ENCODE measurements around the gene PISD.
A peak's percentile ranks its signal among the peaks of the same experiment; 100 is the strongest.

Gene PISD

GRCh38 chr22:31626427-31627150 is 35.4 kb downstream of the PISD start:
- ATAC-seq (replicated peaks) (no peak), DNase-seq (no peak)
- peak overlapping the region; percentile 90 to 91 for H3K27ac Mint-ChIP-seq
- H3K36me3 Mint-ChIP-seq (ENCODE audit: insufficient read depth) = peaks cover 26% of the 10 kb centered on the region
- no peaks in the 10 kb centered on the region for H3K27me3 Mint-ChIP-seq
- H3K9me3 Mint-ChIP-seq = no peaks in the 10 kb centered on the region
- H3K4me3 Mint-ChIP-seq = no peak overlapping the region
- H3K4me1 Mint-ChIP-seq (ENCODE audit: low read depth in 2 of 2) = peaks cover 43 to 47% of the 10 kb centered on the region in 2 donors

GRCh38 chr22:31625661-31626426 is 36.2 kb downstream of the PISD start:
- peak overlapping the region; percentile 90 to 91 for H3K27ac Mint-ChIP-seq
- peaks cover 29% of the 10 kb centered on the region for H3K36me3 Mint-ChIP-seq (ENCODE audit: insufficient read depth)
- peak overlapping the region in 1 of 2 donors; percentile 6 for H3K4me3 Mint-ChIP-seq
- DNase-seq = no peak
- no peaks in the 10 kb centered on the region for H3K27me3 Mint-ChIP-seq
- H3K4me1 Mint-ChIP-seq (ENCODE audit: low read depth in 2 of 2) = peaks cover 43 to 47% of the 10 kb centered on the region in 2 donors
- ATAC-seq (replicated peaks) = no peak
- H3K9me3 Mint-ChIP-seq = no peaks in the 10 kb centered on the region

DNA sequence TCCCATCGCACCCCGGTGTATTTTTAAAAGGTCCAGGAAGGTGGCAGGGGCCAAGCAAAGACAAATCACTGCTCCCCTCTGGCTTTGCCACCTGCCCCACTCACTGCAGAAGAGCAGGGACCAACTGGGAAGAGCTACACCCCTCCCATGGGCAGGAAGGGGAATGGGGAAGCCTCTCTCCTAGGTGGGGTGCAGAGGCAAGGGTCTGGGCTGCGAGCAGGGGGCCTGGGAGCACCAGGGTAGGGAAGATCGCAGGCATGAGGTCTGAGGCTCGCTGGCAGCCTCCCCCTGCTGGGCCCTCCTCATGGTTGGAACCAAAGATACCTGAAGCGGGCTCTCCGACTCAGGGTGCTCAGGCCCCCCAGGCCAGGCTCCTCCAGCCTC is 36.8 kb downstream of the PISD start:
- DNase-seq (no peak), ATAC-seq (replicated peaks) (no peak)
- Mint-ChIP-seq H3K9me3 (no peaks in the 10 kb centered on the region), H3K4me3 (no peak overlapping the region), H3K4me1 (ENCODE audit: low read depth in 2 of 2) (peaks cover 42 to 47% of the 10 kb centered on the region in 2 donors), H3K27ac (peak overlapping the region; percentile 62 to 91), H3K36me3 (ENCODE audit: insufficient read depth) (peaks cover 32% of the 10 kb centered on the region), H3K27me3 (no peaks in the 10 kb centered on the region)

DNA sequence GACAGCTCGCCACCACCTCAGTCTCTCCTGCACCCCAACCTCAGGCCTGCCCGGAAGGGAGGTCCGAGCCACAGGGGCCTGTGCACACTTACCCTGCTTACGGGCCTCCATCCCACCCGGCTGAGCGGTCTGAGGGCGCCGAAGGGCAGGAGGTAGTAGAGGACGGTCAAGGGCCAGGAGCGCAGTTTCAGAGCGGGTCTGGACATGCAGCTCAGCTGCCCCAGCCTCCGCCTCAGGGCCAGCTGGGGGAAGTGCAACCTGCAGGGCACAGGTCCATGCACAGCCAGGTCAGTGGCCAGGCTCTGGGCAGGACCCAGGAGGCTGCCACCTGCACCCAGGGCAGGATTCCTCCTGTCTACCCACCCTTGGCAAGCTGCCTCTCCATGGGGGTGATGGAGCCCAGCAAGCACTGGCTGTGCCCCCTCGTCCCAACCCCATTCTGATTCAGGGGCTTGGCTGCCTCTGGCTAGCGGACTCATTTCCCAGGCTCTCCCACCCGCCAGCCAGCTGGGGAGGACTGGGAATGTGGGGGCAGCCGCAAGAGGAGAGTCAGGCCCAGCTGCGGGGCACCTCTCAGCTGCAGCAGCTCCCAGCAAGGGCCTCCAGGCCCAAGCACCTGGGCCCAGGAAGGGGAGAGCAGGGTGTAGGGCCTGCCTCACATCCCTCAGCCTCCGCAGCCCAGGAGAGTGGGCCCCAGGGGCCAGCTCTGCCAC is 38.3 kb downstream of the PISD start:
- Mint-ChIP-seq H3K36me3 (ENCODE audit: insufficient read depth) (peaks cover 37% of the 10 kb centered on the region), H3K4me1 (ENCODE audit: low read depth in 2 of 2) (peaks cover 35 to 37% of the 10 kb centered on the region in 2 donors), H3K9me3 (no peaks in the 10 kb centered on the region), H3K27me3 (no peaks in the 10 kb centered on the region), H3K4me3 (no peak overlapping the region), H3K27ac (peak overlapping the region; percentile 58 to 91)
- DNase-seq = no peak
- no peak for ATAC-seq (replicated peaks)

- DNase-seq (no peak), ATAC-seq (replicated peaks) (no peak)
- Mint-ChIP-seq H3K9me3 (no peaks in the 10 kb centered on the region), H3K27ac (peak overlapping the region; percentile 58 to 80), H3K4me3 (no peak overlapping the region), H3K27me3 (no peaks in the 10 kb centered on the region), H3K4me1 (ENCODE audit: low read depth in 2 of 2) (peaks cover 32 to 33% of the 10 kb centered on the region in 2 donors), H3K36me3 (ENCODE audit: insufficient read depth) (peaks cover 38% of the 10 kb centered on the region)
Observed at GRCh38 chr22:31622980-31623379, 39.0 kb downstream of the PISD start.

DNA sequence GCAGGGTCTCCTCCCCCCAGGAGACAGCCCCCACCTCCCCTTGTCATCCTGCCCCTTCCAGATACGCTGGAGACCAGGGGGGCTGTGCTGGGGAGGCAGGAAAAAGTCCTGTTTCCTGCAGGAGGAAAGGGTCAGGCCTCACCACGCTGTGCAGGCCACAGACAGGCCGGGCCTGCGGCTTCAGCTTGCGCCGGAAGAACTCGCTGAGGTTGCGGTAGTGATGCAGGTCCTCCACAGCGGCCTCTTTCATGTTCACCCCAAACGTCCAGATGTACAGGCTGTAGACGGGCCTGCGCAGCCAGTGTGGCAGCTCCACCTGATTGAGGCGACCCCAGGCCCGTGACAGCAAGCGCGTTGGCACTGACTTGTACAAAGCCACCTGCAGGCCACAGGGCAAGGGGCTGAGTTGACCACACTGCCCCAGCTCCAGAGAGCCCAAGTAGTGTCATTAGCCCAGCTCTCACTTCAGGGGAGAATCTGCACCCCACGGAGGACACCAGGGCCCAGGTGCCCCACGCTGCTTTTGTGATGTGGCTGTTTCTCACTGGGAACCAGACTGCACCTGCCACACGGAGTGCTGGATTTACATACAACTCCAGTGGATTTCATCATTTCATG is 40.4 kb downstream of the PISD start:
- ATAC-seq (replicated peaks) = peak; percentile 26
- Mint-ChIP-seq H3K27me3 (no peaks in the 10 kb centered on the region), H3K36me3 (ENCODE audit: insufficient read depth) (peaks cover 44% of the 10 kb centered on the region), H3K4me1 (ENCODE audit: low read depth in 2 of 2) (peaks cover 22 to 24% of the 10 kb centered on the region in 2 donors), H3K4me3 (no peak overlapping the region), H3K27ac (peak overlapping the region; percentile 62 to 80), H3K9me3 (no peaks in the 10 kb centered on the region)
- DNase-seq = no peak

DNA sequence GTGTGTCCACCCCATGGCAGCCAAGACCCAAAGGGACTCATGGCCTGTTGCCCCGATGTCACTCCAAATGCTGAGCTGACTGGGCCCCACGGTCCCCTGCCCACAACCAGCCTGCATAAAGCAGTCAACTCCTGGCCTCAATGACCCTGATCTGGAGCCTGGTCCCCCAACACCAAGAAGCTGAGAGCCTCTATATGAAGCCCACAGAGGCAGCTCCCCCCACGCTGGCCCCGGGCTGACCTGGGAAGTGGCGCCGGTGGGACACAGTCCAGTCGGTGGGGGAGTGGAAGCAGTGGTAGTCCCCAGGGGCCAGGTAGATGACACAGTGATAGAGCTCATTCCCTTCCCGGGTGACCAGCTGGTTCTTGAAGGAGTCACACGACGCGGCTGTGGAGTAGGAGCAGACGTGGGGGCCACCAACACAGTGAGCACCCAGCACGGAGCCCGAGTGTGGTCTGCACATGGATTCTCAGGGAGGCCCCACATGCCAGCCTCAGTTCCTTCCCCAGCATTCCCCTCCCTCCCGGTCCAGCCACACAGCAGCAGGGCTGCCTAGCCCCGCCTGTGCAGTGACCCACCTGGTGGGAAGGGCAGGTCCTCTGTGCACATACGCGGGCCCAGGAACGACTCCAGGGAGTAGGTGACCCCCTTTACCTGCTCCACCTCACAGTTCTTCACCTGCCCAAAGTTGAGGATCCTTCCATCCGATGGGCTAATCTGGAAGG is 41.1 kb downstream of the PISD start:
- Mint-ChIP-seq H3K36me3 (ENCODE audit: insufficient read depth) (peaks cover 48% of the 10 kb centered on the region), H3K4me3 (no peak overlapping the region), H3K27ac (peak overlapping the region; percentile 62 to 80), H3K27me3 (no peaks in the 10 kb centered on the region), H3K9me3 (no peaks in the 10 kb centered on the region), H3K4me1 (ENCODE audit: low read depth in 2 of 2) (peaks cover 23 to 25% of the 10 kb centered on the region in 2 donors)
- no peak for DNase-seq
- ATAC-seq (replicated peaks) = no peak

GRCh38 chr22:31619611-31620300 is 42.3 kb downstream of the PISD start:
- Mint-ChIP-seq H3K4me1 (ENCODE audit: low read depth in 2 of 2) (peaks cover 24 to 26% of the 10 kb centered on the region in 2 donors), H3K27me3 (no peaks in the 10 kb centered on the region), H3K4me3 (no peak overlapping the region), H3K9me3 (no peaks in the 10 kb centered on the region), H3K36me3 (ENCODE audit: insufficient read depth) (peaks cover 47% of the 10 kb centered on the region), H3K27ac (peak overlapping the region; percentile 31 to 80)
- DNase-seq (no peak), ATAC-seq (replicated peaks) (no peak)

DNA sequence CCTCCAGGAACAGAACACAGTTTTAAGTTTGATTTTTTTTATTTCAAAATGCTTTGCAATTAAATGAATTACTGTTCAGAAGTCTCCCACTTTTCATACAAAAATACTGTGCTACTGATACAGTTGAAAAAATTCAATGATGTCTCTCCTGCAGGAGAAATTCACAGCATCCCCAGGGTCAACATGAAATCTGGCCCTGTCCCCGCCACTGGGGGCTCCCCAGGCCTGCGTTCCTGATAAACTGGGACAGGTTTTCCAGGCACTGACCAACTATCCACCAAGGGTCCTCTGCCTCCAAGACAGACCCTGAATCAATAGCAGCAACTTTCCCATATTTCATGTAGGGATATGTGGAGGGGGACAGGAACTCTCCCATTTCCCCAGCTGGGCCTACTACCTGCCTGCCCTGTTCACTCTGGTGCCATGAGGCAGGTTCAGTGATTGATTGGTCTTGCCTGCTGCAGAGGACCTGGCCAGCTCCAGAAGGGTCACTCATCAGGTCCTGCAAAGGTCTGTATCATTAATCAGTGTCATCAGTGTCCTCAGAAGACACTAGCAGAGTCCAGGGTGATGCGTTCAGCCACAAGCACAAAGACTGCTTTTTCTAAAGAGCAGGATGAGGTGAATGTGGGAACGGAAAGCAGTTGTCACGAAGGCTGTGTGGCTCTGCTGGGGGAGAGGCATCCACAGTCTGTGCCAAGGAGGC is 43.4 kb downstream of the PISD start:
- Mint-ChIP-seq H3K4me1 (ENCODE audit: low read depth in 2 of 2) (peaks cover 18 to 29% of the 10 kb centered on the region in 2 donors), H3K27ac (no peak overlapping the region), H3K36me3 (ENCODE audit: insufficient read depth) (peaks cover 45% of the 10 kb centered on the region), H3K9me3 (no peaks in the 10 kb centered on the region), H3K4me3 (no peak overlapping the region), H3K27me3 (no peaks in the 10 kb centered on the region)
- DNase-seq = no peak
- ATAC-seq (replicated peaks) = no peak

GRCh38 chr22:31618057-31618456 is 44.0 kb downstream of the PISD start:
- Mint-ChIP-seq H3K27me3 (no peaks in the 10 kb centered on the region), H3K4me3 (no peak overlapping the region), H3K27ac (peak overlapping the region in 1 of 2 donors; percentile 78), H3K4me1 (ENCODE audit: low read depth in 2 of 2) (peaks cover 18 to 25% of the 10 kb centered on the region in 2 donors), H3K36me3 (ENCODE audit: insufficient read depth) (peaks cover 45% of the 10 kb centered on the region), H3K9me3 (no peaks in the 10 kb centered on the region)
- DNase-seq (no peak), ATAC-seq (replicated peaks) (no peak)

DNA sequence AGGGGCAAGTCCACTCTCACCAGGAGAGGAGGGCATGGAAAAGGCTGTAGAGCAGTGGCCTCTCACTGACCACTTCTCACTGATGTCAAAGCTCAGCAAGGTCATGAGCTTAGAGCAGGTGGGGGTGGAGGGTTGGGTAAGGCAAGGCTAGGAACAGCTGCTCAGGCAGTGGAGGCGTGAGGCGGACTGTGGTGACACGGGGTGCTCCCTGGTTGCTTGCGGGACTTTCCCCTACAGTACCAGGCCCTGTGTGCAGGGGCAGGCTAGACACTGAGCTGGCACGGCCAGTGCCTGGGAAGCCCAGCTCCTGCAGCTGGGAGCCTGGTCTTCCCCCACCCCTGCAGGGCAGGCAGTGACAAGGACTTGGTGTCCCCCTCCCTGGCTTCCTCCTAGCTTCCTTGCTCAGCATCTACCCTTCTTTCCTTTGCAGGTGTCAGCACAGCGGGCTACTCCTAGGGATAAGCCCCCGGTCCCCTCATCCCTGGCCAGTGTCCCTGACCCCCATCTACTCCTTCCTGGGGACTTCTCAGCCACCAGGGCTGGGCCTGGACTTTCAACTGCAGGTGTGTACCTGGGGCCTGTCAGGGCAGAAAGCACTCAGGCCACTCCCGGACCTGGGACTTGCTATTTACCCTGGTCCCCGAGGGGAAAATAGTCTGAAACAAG is 45.6 kb downstream of the PISD start:
- Mint-ChIP-seq H3K9me3 (no peaks in the 10 kb centered on the region), H3K27me3 (no peaks in the 10 kb centered on the region), H3K36me3 (ENCODE audit: insufficient read depth) (peaks cover 38% of the 10 kb centered on the region), H3K4me1 (ENCODE audit: low read depth in 2 of 2) (peaks cover 12 to 25% of the 10 kb centered on the region in 2 donors), H3K27ac (peak overlapping the region; percentile 75 to 90), H3K4me3 (no peak overlapping the region)
- ATAC-seq (replicated peaks) = peak; percentile 64
- no peak for DNase-seq
